HG03457 (cell line): Measurements from ENCODE around the gene OSBPL3.

Experiments used
- ATAC-seq: cut with Tn5 transposase; IDR thresholded peaks from one replicate; pipeline ENCODE4 v1.9.1; 2021; ENCODE audit warnings: moderate number of reproducible peaks; ENCODE audit not compliant: unreplicated experiment

OSBPL3 gene

DNA sequence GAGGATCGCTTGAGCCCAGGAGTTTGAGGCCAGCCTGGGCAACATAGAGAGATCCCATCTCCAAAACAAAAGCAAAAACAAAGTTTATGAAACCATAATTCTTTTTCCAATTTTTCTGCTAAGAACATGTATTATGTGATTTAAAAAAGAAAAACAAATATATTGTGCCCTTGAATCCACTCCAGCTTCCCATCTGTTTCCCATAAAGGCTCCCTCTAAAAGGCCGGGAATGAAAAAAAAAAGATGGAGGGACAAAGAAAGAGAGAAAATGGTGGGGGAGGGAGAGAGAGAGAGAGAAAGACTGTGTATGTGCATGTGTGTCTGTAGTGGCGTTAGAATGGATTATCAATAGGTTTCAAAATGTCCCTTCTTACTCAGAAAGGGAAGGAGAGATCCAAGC lies 202.2 kb downstream of the OSBPL3 start:
- ATAC-seq: no peak

DNA sequence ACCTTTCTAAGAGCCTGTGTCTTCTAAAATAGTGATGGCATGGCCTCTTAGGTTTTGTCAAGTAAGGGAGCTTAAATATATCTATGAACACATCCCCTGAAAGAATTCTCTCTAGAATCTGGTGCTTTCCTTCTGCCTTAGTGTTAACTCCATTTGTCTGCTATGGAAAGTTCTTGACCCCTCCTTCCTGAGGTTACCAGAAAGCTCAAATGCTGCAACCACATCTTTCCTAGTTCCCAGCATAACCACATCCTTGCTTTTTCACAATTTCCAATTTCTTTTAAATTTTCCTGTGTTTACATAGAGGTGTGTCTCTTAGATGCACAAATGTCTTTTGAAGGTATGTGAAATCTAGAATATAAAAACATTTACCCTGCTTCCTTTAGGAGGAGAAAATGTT lies 206.3 kb downstream of the OSBPL3 start:
- ATAC-seq: no peak

DNA sequence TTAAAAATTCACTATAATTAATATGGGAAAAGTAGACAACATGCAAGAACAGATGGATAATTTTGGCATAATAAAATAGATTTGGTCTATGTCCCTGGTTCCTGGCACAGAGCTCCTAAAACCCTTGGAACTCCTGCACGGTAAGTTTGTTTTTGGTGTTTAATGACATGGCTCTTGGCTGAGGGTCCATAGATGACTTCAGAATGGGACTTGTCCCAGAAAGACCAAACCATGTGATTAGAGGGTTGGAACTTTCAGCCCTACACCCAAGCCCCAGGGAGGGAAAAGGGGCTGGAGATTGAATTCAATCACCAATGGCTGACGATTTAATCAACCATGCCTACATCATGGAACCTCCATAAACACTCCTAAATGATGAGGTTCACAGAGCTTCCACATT lies 210.1 kb downstream of the OSBPL3 start:
- ATAC-seq: no peak

DNA sequence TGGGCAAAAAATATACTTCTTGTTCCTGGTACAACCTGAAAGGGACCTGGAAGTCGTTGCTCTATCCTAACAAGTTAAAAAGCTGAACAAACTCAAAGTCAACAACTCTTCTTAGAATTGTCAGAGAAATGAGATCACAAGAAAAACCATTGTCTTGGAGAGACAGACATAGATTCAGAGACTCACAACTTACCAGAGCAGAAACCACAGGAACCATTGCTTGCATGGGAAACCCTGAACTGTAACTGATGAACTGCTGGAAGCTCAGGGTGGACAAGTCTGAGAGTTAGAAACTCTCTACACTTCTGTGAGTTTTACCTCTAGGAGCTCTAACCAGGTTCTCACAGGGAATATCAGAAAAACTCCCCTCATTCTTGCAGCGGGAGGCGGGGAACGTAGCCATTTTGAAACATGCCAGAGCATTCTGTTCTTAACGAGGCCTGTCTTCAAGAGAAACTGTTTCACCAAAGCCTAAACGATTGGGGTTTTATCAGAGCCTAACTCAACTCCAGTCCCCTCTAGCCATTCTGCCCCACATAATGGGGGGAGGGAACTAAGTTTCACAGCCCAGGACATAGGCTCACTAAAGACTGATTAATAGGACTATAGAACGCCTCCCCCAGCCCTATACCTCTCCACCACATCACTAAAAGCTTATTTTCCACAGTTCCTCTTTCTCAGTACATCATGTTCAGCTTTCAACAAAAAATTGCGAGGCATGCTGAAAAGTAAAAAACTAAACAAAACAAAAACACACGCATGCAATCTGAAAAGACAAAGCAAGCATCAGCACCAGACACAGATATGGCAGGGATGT lies 210.8 kb downstream of the OSBPL3 start:
- ATAC-seq: no peak

DNA sequence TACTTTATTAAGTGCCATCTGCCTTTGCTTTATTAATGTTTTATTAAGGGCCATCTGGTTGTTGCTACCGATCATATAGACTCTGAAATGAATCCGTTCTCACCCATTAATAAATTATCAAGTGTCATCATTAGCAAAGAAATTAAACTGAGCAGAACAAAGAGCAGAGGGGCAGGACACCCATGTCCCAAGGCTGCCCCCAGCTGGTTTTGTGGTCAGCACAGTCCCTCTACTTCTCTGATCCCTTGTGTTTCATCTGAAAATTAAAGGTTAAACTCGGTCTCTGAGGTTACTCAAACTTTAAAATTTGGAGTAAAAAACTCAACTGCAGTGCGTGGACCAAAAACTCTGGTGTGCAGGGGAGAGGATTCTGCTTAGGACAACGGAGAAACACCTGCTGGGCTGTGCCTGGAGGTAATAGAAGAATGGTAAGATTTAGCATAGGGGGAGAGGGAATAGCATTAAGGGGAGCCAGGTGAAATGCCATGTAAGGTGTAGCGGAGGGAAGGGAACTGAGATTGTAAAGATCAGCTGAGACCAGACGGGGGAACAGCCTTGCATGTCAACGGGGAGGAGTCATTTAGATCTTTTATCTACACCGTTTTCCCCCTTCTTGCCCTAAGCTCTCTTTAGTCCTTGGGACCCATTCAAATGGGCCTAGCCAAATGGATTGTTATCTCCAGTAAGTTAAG lies 212.0 kb downstream of the OSBPL3 start:
- ATAC-seq: no peak

DNA sequence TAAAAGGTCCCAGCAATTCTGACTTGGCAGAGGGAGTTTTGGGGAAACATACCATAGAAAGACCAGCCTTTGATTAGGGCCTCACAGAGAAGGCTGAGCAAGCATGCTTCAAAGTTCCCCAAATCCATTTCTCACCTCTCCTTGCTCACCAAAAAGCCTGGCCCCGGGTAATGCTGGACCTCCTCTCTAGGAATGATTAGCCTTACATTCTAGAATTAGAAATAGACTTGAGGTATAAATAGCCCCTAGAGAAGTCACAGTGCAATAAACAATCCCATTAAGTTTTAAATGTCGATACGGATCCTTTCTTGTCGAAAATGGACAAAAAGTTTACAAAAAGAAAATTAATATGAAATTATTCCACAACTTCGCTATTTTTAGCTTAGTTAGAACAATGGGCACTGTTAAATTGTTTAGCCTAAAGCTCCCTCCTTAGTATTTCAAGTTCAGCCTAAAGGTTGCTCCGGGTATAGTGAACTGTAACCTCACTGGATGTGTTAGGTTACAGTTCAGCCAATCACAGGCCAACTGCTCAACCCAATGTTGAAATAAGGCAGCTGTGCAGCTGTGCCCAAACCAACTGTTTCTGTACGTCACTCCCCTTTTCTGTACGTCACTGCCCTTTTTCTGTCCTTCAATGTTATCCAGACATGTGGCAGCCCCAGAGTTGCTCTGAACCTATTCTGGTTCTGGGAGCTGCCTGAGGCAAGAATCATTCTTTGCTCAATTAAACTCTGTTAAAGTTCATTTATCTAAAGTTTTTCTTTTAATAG lies 214.8 kb downstream of the OSBPL3 start:
- no peak for ATAC-seq

DNA sequence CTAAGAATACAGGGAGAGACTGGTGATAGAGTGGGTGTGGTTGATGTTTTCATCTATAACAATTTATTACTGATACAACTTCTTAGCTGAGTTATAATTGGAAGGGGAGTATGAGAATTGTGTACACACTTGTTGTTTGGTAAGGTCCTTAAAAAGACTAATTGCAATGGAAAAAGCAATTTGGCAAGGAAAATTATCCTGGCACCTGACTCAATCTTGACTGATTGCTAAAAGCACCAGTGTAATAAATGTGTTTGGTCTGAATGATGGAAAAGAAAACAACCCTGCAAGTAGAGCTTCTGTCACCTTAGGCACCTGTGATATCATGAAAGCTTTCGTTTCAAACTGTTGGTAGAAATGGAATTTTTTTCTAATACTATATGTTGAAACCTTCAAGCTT lies 216.0 kb downstream of the OSBPL3 start:
- ATAC-seq: no peak

DNA sequence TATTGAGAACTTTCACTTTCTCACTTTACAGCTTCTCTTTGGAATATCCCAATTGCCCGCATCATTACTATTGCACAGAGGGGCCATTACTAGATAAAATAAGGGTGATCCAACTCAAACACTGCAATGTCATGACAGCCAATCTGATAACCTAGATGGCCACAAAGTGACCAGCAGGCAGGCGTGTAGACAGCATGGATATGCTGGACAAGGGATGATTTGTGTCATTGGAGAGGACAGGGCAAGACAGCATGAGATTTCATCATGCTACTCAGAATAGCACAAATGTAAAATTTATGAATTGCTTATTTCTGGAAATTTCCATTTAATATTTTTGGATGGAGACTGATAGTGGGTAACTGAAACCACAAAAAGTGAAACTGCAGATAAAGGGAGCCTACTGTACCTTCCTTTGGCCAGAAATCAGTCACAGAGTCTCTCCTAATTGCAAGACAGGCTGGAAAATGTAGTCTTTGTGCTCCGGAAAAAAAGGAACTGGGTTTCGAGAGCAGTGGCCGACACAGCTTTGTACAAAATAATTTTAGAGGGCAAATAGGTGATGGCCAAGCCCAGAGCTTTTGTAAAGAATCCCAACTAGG lies 216.6 kb downstream of the OSBPL3 start:
- no peak for ATAC-seq

DNA sequence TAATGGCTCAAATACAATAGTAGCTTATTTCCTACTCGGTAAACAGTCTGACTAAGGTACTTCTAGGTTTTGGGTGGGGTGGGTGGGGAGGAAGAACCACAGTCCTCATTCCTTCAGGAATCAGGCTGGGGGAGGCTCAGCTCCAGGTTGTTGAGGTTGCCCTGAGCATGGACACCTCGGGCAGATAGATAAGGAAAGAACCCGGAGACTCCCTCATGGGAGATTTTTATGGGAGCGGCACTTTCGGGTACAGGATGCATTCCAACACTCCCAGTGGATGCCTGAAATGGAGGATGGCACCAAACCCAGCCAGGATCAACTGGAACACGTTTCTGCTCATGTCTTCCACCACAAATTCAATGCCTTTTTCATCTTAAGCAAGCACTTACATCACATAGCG lies 217.2 kb downstream of the OSBPL3 start:
- no peak for ATAC-seq

DNA sequence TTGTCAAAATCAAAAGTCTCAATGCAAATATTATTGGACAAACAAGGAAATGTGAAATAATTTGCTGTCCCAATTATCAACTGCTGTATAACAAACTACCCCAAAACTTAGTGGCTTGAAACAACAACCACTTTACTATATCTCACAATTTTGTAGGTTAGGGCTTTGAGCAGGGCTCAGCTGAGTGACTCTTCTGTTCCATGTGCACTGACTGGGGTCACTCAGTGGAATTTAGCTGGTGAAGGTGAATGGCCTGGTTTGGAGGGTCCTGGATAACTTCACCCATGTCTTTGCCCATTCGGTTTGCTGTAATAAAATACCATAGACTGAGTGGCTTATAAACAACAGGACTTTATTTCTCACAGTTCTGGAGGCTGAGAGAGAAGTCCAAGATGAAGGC lies 219.0 kb downstream of the OSBPL3 start:
- no peak for ATAC-seq

DNA sequence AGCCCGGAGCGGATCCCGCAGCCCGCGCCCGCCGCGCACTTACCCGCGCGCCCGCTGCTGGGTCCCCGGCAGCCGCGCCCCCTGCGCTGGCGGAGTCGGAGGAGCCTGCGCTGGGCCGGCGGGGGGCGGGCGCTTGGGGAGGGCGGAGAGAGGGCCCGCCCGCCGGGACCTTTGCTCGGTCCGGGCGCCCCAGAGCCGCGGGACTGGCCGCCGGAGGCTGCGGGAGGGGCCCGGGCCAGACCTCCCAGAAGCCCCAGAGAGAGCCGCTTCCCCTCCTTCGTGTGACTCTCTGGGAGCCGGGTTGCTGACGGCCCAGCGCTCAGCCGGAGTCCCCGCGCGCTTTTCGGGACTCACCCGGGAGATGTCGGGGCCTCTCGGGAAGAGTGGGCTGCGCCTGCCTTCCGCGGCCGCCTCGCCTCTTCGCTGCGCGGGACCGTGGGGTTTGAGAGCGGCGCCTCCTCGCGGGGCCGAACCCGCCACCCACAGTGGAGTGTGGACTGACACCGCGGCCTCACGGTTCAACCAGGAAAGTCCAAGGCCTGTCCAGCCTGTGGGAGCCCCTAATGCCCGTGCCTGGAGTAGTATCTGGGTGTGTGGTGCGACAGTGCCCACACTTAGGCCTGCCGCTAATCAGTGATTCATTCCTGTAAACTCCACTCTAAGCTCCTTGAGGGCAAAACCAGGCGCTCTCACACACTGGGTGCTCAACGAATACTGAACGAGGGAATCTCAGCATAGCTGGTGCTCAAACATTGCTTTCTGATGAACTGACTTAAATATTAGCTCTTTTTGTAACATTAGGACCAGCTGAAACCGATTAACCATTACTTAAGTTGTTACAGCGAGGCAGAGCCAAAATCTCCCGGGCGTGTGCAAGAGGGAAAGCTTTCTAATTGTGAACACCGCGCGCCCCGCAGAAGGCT lies 222.4 kb downstream of the OSBPL3 start, which contains the start of gene GSDME:
Gene GSDME, minus strand, starts transcription at position 112 of the 923 bp plus-strand sequence. CDS start 7,690 bp downstream, outside the sequence.
- peak; percentile 40 for ATAC-seq

DNA sequence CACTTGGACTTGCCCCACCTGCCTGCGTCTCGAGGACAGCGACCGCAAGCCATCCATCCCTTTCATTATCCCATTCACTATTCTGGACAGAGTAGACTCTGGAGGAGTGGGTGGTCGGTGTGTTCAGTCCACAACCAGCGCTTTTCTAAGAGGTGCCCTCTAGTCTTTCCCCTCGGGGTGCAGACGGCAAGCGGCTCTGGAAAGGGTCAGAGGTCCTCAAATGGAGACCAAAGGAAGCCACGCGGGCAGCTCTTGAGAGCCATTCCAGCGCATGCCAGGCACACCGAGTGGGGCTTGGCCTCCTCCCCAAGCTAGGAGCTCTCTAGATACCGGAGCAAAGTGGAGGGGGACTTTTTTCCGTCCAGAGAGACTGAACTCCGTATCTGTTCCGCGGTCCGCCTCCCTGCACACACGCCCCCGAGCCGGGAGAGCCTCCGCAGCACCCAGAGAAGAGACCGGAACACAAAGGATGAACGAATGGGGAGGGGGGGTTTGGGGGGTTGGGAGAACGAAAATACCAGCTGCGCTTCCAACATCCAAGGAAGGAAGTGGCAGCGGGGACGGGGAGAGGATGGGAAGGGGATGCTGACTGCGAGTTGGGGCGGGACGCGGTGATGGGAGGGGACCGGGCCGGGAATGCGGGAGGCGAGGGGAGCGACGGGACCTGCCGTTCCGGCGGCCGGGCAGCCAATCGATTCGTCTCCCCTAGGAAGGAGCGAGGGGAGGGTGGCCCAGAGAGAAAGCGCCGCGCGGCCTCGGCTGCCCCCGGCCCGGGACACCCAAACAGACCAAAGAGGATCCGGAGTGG lies 223.2 kb downstream of the OSBPL3 start:
- no peak for ATAC-seq

DNA sequence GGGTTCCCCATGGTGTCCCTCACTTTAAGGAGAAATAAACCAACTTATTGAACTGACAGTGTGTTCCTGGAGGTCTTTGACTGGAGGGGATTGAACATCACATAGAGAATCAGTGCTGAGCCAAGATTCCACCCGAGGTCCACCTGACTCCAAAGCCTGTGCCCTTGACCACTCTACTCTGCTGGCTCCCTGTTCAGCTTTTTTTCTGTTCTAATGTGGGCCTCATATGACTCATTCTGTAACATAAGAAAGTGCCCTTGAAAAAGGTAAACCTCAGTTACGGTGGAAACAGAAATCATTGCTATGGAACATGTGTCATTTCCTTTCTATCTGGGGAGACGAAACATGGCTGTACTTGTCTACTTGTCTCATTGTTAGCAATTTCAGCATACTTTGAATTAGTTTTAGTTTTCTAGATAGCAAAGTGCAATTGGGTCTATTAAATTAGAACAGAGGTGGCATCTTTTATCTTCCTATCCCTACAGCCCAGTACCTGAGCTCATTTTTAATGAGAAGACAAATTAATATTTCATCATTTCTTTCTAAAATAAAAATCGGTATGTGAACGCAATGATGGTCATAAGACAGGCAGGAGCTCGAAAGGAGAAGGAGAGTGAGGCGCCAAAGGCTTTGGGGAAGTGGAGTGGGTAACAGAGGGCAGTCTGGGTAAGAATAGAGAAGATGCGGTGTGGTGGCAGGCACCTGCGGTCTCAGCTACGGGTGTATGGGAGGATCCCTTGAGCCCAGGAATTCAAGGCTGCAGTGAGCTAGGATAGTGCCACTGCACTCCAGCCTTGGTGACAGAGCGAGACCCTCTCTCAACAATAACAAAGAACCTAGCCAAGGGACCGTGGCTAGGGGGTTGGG lies 224.2 kb downstream of the OSBPL3 start:
- peak; percentile 60 for ATAC-seq

DNA sequence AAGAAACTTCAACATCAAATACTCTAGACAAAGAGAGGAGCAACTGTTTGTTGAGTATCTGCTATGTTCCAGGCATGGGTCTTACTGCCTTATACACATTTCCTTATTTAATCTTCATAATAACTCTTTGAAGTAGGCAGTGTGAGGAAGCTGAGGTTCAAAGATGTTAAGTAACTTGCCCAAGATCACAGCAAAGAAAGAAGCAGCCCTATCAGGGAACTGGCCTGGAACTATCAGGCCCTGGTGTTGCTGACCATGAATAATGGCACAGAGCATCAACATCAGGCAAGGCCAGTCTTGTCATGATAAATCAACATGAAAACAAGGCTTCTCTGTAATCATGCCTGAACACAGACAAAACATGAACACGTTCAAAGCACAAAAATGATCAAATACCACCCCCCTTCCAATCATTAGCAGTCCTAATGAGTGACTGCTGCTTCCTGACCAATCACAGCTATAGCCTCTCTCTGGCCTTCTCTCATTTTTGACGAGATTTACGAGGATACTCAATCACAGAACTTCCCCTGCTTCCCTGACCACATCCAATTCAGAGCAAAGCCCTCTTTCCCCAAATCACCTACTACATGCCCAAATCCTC lies 225.0 kb downstream of the OSBPL3 start:
- no peak for ATAC-seq

DNA sequence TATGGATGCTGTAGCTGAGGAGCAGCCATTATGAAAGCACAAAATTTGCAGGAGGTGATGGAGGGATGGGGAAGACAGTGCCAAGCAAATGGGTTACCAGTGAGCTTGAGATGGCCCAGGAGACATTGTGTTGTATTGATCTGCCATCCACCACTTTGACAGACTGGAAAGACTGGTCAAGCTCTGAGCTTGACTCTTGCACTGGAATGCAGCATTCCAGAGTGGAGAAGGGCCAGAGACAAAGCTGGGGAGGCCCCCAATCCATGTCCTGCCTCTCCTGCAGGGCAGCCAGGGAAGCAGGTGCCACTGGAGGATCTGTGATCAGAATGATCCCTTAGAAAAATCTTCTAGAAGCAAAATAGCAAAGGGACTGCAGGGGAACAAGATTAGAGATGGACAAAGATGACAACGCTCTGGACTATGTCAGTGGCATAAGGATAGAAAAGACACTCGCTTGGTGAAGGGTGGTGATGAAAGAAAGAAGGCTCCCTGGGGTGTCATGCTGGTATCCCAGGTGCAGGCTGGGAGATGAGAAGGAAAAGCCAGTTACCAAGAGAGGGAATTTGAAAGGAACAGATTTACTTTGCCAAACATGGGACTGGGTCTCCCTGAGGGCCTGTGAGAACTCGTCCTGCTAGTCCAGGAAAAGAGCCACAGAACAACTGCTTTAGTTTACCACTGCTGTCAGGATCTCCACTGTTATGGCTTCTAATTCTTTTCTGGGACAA lies 227.7 kb downstream of the OSBPL3 start:
- no peak for ATAC-seq

DNA sequence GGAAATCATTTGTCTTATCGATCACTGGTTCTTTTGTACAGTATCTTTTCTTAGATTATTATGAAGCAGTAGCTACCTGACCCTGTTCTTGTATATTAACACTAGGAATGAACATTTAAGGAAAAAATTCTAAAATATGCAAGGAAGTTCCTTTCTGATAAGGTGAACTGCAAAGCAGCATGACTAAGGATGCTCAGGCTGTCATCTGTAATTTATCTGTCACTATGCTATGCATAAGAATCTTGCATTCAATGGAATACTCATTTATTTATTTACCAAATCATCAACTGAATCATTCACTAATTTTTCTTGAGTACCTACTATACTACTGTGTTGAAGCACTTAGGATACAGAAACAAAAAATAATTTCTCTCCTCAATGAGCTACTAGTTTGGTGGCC lies 228.5 kb downstream of the OSBPL3 start:
- ATAC-seq: no peak

DNA sequence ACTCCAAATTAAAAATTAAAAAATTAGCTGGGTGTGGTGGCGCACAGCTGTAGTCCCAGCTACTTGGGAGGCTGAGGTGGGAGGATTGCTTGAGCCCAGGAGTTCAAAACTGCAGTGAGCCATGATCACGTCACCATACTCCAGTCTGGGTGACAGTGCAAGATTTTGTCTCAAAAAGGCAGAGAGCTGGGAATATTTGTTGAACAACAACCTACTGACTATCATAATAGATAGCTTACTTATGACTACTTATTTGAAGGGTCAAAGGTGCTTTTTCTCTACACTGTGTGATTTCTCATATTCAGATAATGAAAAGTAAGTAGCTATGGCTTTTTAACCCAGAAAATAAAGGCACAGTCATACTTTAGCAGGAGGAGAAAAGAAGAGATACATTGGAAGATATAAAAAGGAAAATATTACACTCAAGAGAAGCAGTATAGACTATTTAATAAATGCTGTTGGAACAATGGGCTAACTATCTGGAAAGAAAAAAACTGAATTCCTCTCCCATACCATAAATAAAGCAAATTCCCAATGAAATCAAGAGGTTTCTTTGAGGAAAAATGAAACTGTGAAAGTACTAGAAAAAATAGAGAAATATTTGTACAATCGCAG lies 229.4 kb downstream of the OSBPL3 start:
- ATAC-seq: no peak
